ENCODE data around the gene OLFM4.
"Not testable (repeated sequence)": the region's sequence is repeated elsewhere in the genome, so short reads cannot be mapped to it uniquely, and the experiment has no call there.

OLFM4 gene

GRCh38 chr13:53028637-53029203 lies at the start of gene OLFM4:
Gene OLFM4 (plus strand): TSS chr13:53028813. CDS start chr13:53028837, 24 bp downstream.
- no peak for DNase-seq

GRCh38 chr13:52978989-52979388 lies 49.6 kb upstream of the OLFM4 start:
- DNase-seq = no peak

- no peak for DNase-seq
These were observed 47.9 kb upstream of the OLFM4 start for GRCh38 chr13:52980695-52981094.

- no peak for DNase-seq
These were observed 44.8 kb upstream of the OLFM4 start for GRCh38 chr13:52983836-52984235.

- no peak for DNase-seq
These were observed 43.7 kb upstream of the OLFM4 start for GRCh38 chr13:52984881-52985363.

GRCh38 chr13:52991344-52992020 lies 37.1 kb upstream of the OLFM4 start:
- no peak for DNase-seq

- DNase-seq = no peak
These were observed 36.5 kb upstream of the OLFM4 start for GRCh38 chr13:52992110-52992509.

- no peak for DNase-seq
These were observed 34.6 kb upstream of the OLFM4 start for GRCh38 chr13:52994051-52994450.

GRCh38 chr13:52994865-52995264 lies 33.7 kb upstream of the OLFM4 start:
- DNase-seq = no peak

GRCh38 chr13:52995946-52996345 lies 32.7 kb upstream of the OLFM4 start:
- DNase-seq = no peak

- no peak for DNase-seq
These were observed 30.4 kb upstream of the OLFM4 start for GRCh38 chr13:52997951-52998876.

GRCh38 chr13:52999093-52999696 lies 29.4 kb upstream of the OLFM4 start:
- DNase-seq = no peak

- no peak for DNase-seq
These were observed 27.0 kb upstream of the OLFM4 start for GRCh38 chr13:53001444-53002225.

- no peak for DNase-seq
These were observed 24.0 kb upstream of the OLFM4 start for GRCh38 chr13:53004573-53004972.

GRCh38 chr13:53005626-53006025 lies 23.0 kb upstream of the OLFM4 start:
- no peak for DNase-seq

GRCh38 chr13:53007872-53008271 lies 20.7 kb upstream of the OLFM4 start:
- DNase-seq = no peak

- DNase-seq = peak; percentile 24
These were observed 18.1 kb upstream of the OLFM4 start for GRCh38 chr13:53010374-53011105.

GRCh38 chr13:53012707-53013106 lies 15.9 kb upstream of the OLFM4 start:
- DNase-seq = no peak

GRCh38 chr13:53013113-53013512 lies 15.5 kb upstream of the OLFM4 start:
- no peak for DNase-seq

GRCh38 chr13:53014018-53014417 lies 14.6 kb upstream of the OLFM4 start:
- DNase-seq = not testable (repeated sequence)
